HG02610 (cell line): ENCODE results near the gene C16orf95.
"Not testable (repeated sequence)": the region's sequence is repeated elsewhere in the genome, so short reads cannot be mapped to it uniquely, and the experiment has no call there.

ENCODE experiments used
- ATAC-seq: cut with Tn5 transposase; IDR thresholded peaks from one replicate; pipeline ENCODE4 v1.9.1; 2021; ENCODE audit warnings: mild to moderate bottlenecking, moderate library complexity; ENCODE audit not compliant: unreplicated experiment

Gene C16orf95

DNA sequence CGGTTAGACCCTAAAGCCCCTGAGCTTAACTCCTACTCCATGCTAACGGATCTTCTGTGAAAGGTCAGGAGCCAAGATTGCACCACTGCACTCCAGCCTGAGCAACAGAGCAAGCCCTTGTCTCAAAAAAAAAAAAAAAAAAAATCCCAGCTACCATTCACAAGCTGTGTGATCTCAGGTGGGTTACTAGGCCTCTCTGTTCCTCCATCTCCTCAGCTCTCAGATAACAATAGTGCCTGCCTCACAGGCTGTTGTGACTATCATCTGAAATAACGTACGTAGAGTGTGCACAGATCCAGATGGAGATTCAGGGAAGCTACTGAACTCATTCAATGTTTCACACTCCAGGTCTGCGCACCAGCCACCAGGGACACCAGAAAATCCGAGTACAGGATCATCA, 57.8 kb downstream of the C16orf95 start:
- ATAC-seq: no peak

- ATAC-seq: not testable (repeated sequence)
Measured at GRCh38 chr16:87258653-87259052, 58.5 kb downstream of the C16orf95 start.

GRCh38 chr16:87255866-87256265, 61.3 kb downstream of the C16orf95 start:
- no peak for ATAC-seq

DNA sequence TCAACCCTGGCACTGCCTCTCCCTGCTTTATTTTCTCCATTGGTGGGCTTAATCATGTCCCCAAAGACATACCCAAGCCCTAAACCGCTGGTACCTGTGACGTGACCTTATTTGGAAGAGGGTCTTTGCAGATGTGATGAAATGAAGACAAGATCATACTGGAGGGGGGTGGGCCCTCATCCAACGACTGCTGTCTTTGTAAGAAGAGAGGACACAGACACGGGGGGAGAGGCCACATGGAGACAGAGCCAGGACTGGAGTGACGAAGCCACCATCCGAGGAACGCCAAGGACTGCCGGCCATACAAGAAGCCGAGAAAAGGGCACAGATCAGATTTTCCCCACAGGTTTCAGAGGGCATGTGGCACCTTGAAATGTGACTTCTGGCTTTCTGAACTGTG, 62.5 kb downstream of the C16orf95 start:
- ATAC-seq: no peak

DNA sequence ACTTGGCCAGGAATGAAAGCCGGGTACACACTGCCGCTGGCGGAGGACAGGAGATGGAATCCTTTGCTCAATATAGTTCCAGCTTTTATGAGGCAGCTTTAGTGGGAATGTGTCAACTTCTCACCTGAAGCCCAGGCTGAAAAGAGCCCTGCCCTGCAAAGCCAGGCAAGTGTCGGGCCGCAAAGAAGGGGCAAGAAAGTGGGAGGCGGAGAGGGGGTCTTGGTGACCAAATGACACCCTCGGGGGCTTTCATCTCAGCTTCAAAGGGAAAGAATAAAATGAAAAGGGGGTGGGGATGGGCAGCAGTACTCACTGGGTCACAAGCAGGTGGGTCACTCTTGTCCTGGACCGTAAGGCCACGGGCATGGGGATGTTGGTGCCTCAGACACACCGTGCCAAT, 62.9 kb downstream of the C16orf95 start:
- no peak for ATAC-seq

- no peak for ATAC-seq
Measured at GRCh38 chr16:87253536-87253935, 63.7 kb downstream of the C16orf95 start.
